PFSK-1 (cell line): ENCODE measurements around the gene TMCO1.

Experiments
- FOXP2 ChIP-seq: optimal IDR thresholded peaks from 2 replicates; pipeline ENCODE3; 2011; ENCODE audit warnings: borderline replicate concordance, control low read depth, inconsistent platforms; ENCODE audit not compliant: insufficient read depth; ENCODE audit errors: extremely low read length, extremely low read depth
- POLR2AphosphoS5 ChIP-seq: IDR thresholded peaks from 2 replicates; pipeline ENCODE4 v1.6.1; 2012; ENCODE audit warnings: low read depth, mild to moderate bottlenecking, control low read depth, low read length, moderate library complexity
- REST ChIP-seq, 2 experiments: IDR thresholded peaks; 2 replicates each; pipeline versions ENCODE4 v1.6.1 to v1.8.0; 2011 to 2012; ENCODE audit warnings: low read depth in 2 of 2, low read length in 2 of 2, control low read depth in 1 of 2, inconsistent platforms in 1 of 2, mild to moderate bottlenecking in 1 of 2, moderate library complexity in 1 of 2; ENCODE audit not compliant: insufficient read depth in 1 of 2
- SIN3A ChIP-seq: IDR thresholded peaks from 2 replicates; pipeline ENCODE4 v1.6.1; 2012; ENCODE audit warnings: mild to moderate bottlenecking, low read length, moderate library complexity, borderline replicate concordance; ENCODE audit not compliant: insufficient read depth
- TAF1 ChIP-seq: IDR thresholded peaks from 2 replicates; pipeline ENCODE4 v1.6.1; 2012; ENCODE audit warnings: low read length, control low read depth, borderline replicate concordance; ENCODE audit not compliant: insufficient read depth

TMCO1 gene

GRCh38 chr1:165703648-165704047, 65.0 kb downstream of the TMCO1 start:
- no peak for TF ChIP-seq POLR2AphosphoS5
- no peak for TF ChIP-seq FOXP2
- no peak for TF ChIP-seq SIN3A
- TF ChIP-seq REST (IDR thresholded peaks at IDR 0.05; ENCODE audit: insufficient read depth in 1 of 2, low read depth in 2 of 2, low read length in 2 of 2): no peak
- TF ChIP-seq TAF1: no peak

DNA sequence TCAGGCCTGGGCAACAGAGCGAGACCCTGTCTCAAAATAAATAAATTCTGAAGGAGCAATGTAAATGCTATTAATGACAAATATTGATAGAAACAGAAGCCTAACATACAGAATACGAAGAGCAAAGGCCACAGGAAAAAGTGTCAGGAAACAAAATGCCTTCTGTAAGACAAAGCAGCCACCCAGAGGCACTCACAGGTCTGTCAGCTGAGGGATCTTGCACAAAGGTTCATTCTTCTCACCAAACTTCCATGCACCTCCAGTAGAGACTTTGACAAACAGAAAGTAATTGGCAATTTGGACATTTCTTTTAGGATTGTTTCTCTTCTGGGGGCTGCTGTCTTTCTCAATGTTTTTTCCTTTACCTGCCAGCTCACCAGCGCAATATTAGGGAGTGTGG, 69.1 kb downstream of the TMCO1 start:
- no peak for TF ChIP-seq REST (IDR thresholded peaks at IDR 0.05; ENCODE audit: insufficient read depth in 1 of 2, low read depth in 2 of 2, low read length in 2 of 2)
- no peak for TF ChIP-seq POLR2AphosphoS5
- no peak for TF ChIP-seq SIN3A
- TF ChIP-seq FOXP2: no peak
- TF ChIP-seq TAF1: no peak

DNA sequence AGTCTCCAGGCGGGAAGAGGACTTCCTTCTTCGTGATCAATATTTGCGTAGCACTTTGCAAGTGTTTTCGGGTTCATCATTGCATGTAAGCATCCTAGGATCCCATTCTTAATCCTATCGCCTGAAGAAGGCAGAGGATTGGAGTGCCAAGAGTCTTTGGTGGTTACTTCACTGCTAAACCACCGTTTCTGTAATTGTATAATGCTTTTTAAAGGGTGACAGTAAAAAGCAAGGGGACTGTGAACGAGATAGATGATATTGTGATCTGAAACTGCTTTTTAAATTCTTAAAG, 70.0 kb downstream of the TMCO1 start:
- TF ChIP-seq POLR2AphosphoS5 (peak; percentile 81), TAF1 (no peak), REST (IDR thresholded peaks at IDR 0.05; ENCODE audit: insufficient read depth in 1 of 2, low read depth in 2 of 2, low read length in 2 of 2) (no peak)

DNA sequence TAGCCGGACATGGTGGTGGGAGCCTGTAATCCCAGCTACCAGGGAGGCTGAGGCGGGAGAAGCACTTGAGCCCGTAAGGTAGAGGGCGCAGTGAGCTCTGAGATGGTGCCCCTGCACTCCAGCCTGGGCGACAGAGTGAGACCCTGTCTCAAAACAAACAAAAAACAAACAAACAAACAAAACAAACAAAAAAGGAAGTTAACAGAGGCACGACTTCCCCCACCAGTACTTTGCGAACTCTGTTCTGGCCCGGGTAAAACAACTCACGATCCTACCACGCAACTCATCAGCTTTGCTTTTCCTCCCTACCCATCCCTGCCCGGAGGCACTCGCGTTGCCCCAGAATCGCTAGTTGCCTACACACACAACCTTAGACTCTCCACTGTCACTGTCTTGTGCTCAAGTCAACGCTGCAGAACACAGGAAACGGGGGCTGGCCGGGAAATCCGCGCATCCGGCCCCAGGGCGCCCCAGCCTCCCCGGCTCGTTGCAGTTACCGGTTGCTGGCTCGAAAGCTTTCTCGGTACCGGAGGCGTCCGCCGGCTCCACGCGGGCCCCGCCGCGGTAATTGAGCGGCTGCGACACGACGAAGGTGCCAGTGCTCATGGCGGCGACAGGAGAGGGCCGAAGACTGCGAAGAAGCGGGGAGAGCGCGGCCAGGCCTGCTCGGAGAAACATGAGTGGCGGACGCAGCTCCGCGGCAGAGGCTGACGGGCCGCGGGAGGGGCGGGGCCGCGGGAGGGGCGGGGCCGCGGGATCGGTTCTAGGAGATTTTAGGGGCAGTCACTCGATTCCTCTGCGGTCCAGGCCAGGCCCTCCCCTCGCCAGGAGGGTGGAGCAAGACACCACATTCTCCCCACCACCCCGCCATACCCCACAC, 70.5 kb downstream of the TMCO1 start, which contains the start of gene ALDH9A1:
Gene ALDH9A1 (minus strand): TSS at position 682 of the 880 bp plus-strand sequence. CDS start 4 bp downstream, at position 678.
- TF ChIP-seq FOXP2 (peak; percentile 57), SIN3A (no peak), POLR2AphosphoS5 (peak; percentile 98), REST (IDR thresholded peaks at IDR 0.05; ENCODE audit: insufficient read depth in 1 of 2, low read depth in 2 of 2, low read length in 2 of 2) (0 out of 4 replicates have a peak, but pooled peaks of 1 of the 2 experiments have one; percentile 32), TAF1 (peak; percentile 78; the same call in 1 of the 2 replicates)

DNA sequence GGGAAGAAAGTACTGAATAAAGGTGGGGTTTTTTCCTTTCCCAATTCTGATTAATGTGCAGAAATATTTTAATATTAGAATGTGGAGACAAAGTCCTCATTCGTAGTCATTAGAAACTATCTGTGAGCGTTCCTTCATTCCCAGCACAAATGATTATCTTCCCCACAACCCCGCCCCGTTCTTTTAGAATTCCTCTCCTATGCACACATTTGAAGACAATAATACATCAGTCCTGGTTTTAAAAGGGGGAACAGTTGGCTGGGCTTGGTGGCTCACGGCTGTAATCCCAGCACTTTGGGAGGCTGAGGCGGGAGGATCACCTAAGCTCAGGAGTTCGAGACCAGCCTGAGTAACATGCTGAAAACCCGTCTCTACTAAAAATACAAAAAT, 71.2 kb downstream of the TMCO1 start:
- TF ChIP-seq POLR2AphosphoS5: no peak
- no peak for TF ChIP-seq SIN3A
- no peak for TF ChIP-seq FOXP2
